NCI-H2107 treated with DMSO at 0.1 percent for 48 hours (cell line): ENCODE results near the gene FAAH.

Experiments used
- DNase-seq: peaks from one replicate; lab custom pipeline; 2025; ENCODE audit not compliant: unreplicated experiment; lab: John Stamatoyannopoulos, UW

The FAAH gene

GRCh38 chr1:46400421-46400820 lies 6.3 kb downstream of the FAAH start:
- DNase-seq: no peak

DNA sequence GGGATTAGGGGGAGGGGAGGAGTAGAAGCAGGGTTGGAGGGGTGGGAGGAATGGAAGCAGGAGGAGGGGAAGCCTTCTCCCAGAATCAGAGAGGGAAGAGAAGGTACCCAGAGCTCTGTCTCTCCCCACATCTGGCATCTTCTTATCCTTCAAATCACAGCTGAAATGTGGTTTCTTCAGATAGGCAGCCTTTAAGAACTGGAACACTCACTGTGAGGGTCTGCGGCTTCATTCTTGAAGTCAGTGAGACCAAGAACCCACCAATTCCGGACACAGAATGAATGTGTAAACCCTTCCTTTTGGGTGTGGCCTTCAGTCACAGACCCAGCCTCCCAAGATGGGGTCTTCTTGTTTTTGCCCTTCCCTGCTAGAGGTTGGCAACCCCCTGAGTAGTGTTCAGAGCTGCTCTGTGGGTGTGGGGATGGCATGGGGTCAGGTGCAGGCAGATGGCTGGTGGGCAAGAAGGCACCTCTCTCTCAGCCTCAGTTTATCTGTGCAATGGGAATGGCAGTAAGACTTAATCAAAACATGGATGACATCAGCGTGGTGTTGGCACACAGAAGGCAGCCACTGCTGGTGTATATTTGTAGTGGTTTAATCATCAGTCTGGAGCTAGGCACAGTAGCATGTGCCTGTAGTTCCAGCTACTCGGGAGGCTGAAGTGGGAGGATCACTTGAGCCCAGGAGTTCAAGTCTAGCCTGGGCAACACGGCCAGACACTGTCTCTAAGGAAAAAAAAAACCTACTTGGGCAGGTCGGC lies 7.2 kb downstream of the FAAH start:
- DNase-seq: no peak

DNA sequence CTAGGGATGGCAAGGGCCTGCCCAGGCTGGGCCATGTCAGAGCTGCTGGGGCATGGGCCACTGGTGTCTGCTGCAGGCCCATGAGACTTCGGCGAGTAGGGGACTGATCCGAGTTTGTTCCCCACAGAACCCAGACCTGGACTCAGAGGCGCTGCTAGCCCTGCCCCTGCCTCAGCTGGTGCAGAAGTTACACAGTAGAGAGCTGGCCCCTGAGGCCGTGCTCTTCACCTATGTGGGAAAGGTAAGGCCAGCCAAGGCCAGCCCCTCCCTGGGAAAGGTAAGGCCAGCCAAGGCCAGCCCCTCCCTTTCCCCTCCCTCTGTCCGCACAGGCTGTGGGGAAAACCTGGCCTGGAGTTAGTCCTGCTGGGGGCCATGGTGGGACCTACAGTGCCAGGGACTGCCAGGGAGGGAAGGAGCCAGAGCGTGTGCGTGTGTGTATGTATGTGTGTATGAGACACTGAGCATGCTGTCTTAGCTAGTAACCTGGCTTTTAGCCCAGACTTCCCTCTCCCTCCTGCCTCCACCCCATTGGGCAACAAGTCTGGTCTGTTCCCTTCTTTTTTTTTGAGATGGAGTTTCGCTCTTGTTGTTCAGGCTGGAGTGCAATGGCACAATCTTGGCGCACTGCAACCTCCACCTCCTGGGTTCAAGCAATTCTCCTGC lies 8.0 kb downstream of the FAAH start:
- DNase-seq: peak; percentile 52

GRCh38 chr1:46403916-46404315 lies 9.8 kb downstream of the FAAH start:
- DNase-seq: no peak

- DNase-seq: no peak
These were observed 10.5 kb downstream of the FAAH start for GRCh38 chr1:46404482-46405196.

GRCh38 chr1:46405197-46405555 lies 11.1 kb downstream of the FAAH start:
- no peak for DNase-seq

- no peak for DNase-seq
These were observed 11.6 kb downstream of the FAAH start for GRCh38 chr1:46405724-46406123.

- no peak for DNase-seq
These were observed 12.9 kb downstream of the FAAH start for GRCh38 chr1:46406881-46407608.

- no peak for DNase-seq
These were observed 13.5 kb downstream of the FAAH start for GRCh38 chr1:46407636-46408035.

DNA sequence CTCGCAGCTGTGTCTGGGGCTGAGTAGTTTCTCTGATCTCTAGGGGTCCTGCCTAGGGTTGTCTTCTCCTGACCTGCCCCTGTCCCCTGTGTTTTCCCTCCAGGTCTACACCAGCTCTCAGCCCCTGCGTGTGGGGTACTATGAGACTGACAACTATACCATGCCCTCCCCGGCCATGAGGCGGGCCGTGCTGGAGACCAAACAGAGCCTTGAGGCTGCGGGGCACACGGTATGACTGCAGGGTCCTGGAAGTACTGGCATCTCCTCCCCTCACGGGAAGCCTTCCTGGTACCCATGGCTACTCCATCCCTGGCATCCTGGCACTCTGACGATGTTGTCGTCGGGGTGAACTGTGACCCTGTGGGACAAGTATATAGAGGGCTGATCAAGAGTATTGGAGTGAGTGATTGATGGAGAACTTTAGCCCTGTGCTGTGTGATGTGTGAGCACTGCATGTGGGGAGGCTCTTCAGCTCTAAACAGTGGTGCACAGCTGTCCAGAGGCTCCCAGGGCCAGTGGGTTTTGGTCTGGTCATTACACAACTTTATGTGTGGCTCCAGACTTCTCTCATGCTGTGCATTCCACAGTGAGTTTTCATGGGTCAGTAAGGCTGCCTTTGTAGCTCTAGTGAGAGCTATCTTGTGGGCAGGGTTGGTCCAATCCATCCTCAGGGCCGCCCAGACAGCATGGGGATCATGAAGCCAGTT lies 14.4 kb downstream of the FAAH start:
- no peak for DNase-seq

DNA sequence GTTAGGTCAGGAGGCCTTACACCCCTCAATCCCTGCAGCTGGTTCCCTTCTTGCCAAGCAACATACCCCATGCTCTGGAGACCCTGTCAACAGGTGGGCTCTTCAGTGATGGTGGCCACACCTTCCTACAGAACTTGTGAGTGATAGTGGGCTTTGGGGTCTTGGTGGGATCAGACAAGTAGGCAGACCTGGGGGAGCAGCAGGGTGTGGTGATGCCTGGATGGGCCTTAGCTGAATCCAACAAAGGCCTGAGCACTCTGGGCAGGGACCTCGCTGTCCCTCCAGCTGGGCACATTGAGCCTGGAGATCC lies 14.9 kb downstream of the FAAH start:
- DNase-seq: no peak

DNA sequence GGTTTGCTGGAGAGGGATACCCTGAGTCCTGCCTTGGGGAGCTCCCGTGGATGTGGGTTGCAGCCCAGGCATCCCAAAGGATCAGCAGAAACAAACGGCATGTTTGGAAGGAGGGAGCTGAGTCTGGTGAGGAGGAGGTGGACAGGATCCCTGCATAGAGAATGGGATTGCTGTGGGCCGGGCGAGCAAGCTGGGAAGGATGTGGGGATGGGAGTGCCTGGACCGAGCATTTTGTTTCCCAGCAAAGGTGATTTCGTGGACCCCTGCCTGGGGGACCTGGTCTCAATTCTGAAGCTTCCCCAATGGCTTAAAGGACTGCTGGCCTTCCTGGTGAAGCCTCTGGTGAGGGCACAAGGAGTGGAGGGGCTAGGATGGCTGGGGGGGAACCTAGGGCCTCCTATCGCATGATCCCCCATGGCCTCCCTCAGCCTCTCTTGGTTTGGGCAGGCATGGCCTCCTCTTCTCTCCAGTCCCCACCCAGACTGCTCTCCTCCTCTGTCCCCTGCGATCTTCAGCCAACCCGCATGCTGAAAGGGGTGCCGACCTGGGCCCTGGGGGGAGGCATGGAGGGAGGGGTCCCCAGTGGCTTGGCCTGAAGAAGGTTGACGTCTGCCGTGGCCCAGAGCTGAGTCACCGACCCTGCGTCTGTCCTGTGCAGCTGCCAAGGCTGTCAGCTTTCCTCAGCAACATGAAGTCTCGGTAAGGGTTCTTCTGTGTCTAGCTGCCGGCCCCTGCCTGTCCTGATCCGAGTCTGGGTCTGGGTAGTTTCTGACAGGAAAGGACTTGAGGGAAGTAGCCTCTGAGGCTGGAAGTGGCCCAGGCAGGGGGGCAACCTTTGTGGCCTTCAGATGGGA lies 16.3 kb downstream of the FAAH start:
- no peak for DNase-seq

GRCh38 chr1:46411010-46411405 lies 16.9 kb downstream of the FAAH start:
- DNase-seq: no peak

- DNase-seq: no peak
These were observed 17.7 kb downstream of the FAAH start for GRCh38 chr1:46411601-46412341.

DNA sequence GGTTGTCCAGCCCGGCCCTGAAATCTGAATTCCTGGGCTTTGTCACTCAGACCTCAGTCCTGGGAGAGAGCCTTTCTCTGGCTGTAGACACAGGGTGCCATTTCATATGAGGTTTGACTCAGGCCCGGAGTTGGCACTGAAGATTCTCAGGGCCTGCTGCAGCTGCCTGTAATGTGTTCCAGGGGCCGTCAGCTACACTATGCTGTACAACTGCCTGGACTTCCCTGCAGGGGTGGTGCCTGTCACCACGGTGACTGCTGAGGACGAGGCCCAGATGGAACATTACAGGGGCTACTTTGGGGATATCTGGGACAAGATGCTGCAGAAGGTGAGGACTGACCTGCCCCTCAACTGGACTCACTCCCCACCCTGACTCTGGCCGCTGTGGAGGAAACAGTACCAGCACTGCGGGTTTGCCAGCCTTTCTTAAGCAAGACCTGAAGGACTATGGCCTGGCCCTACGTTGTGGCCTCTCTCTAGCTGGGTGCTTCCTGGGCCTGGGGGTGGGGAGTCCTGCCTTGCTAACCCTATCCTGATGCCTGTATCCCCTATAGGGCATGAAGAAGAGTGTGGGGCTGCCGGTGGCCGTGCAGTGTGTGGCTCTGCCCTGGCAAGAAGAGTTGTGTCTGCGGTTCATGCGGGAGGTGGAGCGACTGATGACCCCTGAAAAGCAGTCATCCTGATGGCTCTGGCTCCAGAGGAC lies 18.9 kb downstream of the FAAH start:
- no peak for DNase-seq

GRCh38 chr1:46413596-46413985 lies 19.5 kb downstream of the FAAH start:
- DNase-seq: no peak

DNA sequence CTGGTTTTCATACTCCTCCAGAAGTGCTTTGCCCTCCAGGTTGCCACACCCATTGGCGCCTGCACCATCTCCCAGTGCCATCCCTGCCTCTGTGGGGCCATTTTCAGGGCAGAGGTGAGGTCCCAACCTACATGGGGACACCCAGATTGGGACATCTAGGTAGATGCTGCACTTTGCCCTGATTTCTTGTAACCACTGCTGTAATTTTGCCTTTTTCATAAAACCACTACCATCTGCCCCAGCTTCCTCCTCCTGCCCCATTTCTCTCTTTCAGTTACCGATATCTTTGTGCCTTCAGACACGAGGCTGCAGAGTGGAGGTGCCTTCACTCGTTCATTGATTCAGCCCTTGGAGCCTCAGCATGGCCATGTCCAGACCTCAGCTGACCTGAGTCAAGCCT lies 21.4 kb downstream of the FAAH start:
- no peak for DNase-seq

DNA sequence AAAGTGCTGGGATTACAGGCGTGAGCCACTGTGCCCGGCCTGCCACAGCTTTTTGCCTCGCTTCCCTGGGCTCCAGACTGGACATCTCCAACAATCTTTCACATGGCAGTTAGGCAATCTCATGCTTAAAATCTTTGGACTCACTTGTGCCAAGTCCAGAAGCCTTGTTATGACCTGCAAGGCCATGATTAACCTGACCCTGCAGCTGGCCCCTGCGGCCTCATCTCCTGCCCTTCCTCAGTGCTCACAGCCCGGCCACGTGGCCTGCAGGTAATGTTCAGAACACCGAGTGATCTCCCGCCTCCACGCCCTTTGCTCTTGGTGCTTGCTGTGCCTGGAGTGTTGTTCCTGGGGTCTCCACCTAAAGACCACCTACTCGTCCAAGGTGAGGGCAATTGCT lies 24.9 kb downstream of the FAAH start:
- no peak for DNase-seq

GRCh38 chr1:46420533-46420915 lies 26.4 kb downstream of the FAAH start:
- DNase-seq: no peak
